Measurements from ENCODE around the gene RC3H1. TPM values are rescaled to one million over a fixed set of nuclear protein-coding genes. Genes with fewer than 3 reads are reported as not detected.

RC3H1 gene
- total and polyA plus RNA-seq, 5 donors from 2014 or later: 2.8 to 54.7 (median 5.9) TPM

DNA sequence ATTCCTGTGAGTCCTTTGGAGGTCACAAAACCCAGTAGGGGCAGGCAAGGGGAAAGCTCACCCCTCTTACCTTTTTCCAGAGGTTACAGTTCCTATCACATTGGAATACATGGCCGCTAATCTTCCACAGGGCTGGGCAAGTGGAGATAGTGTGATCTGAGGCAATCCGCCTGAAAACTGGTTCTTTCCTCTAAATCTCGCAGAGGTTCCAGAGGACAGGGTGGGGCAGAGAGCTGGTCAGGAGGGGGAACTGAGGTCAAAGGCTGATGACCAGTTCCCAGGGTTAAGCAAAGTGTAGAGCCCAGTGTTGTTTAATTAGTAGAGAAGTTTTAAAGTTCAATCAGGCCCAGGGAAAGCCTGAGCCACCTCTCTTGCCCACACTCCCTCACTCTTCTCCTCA lies 105.0 kb downstream of the RC3H1 start, which contains the start of gene SERPINC1:
SERPINC1 (minus strand) TSS at position 179 of the 400 bp plus-strand sequence; CDS start at position 111, 68 bp downstream.
- no peaks in the 10 kb centered on the region for H3K36me3 ChIP-seq (ENCODE audit: control insufficient read depth, insufficient read depth, low read length)
- DNase-seq (no peak), ATAC-seq (ENCODE audit: low read depth in 2 of 2) (no peak)
- Mint-ChIP-seq H3K27ac (peak within 1 kb of the TSS in 2 of 3 donors; percentile 19 to 82), H3K4me1 (peaks cover 0 to 2% (median under 1%) of the 10 kb centered on the region in 4 donors), H3K36me3 (no peaks in the 10 kb centered on the region), H3K9me3 (peaks cover 0 to under 1% (median 0%) of the 10 kb centered on the region in 7 donors), H3K4me3 (no peak within 1 kb of the TSS), H3K27me3 (peaks cover 13% of the 10 kb centered on the region)
- H3K9me3 ChIP-seq (ENCODE audit: control insufficient read depth in 2 of 2, low read length in 2 of 2): no peaks in the 10 kb centered on the region
- H3K4me3 ChIP-seq (ENCODE audit: low read depth, low read length): no peak within 1 kb of the TSS
- H3K4me1 ChIP-seq (ENCODE audit: control insufficient read depth, insufficient read depth, low read length, poor library complexity, severe bottlenecking): no peaks in the 10 kb centered on the region
- no peaks in the 10 kb centered on the region for H3K27me3 ChIP-seq (ENCODE audit: control insufficient read depth, insufficient read depth, low read length)
- H3K27ac ChIP-seq (ENCODE audit: insufficient read depth, low read length, poor library complexity, severe bottlenecking): no peak within 1 kb of the TSS

- Histone ChIP-seq H3K4me3 (ENCODE audit: low read depth, low read length) (no peak overlapping the region), H3K9me3 (ENCODE audit: control insufficient read depth in 2 of 2, low read length in 2 of 2) (no peaks in the 10 kb centered on the region), H3K27ac (ENCODE audit: insufficient read depth, low read length, poor library complexity, severe bottlenecking) (no peak overlapping the region), H3K36me3 (ENCODE audit: control insufficient read depth, insufficient read depth, low read length) (no peaks in the 10 kb centered on the region), H3K4me1 (ENCODE audit: control insufficient read depth, insufficient read depth, low read length, poor library complexity, severe bottlenecking) (no peaks in the 10 kb centered on the region), H3K27me3 (ENCODE audit: control insufficient read depth, insufficient read depth, low read length) (no peaks in the 10 kb centered on the region)
- peak overlapping the region in 1 of 3 donors; percentile 19 for H3K27ac Mint-ChIP-seq
- no peaks in the 10 kb centered on the region for H3K36me3 Mint-ChIP-seq
- H3K4me3 Mint-ChIP-seq: no peak overlapping the region
- H3K27me3 Mint-ChIP-seq: peaks cover 13% of the 10 kb centered on the region
- peaks cover 0 to 3% (median 0%) of the 10 kb centered on the region in 7 donors for H3K9me3 Mint-ChIP-seq
- ATAC-seq (ENCODE audit: low read depth in 2 of 2): no peak
- no peak for DNase-seq
- peaks cover 0 to 2% (median under 1%) of the 10 kb centered on the region in 4 donors for H3K4me1 Mint-ChIP-seq
Measured at GRCh38 chr1:173916667-173917066, 105.5 kb downstream of the RC3H1 start.

- Mint-ChIP-seq H3K36me3 (no peaks in the 10 kb centered on the region), H3K27ac (peak overlapping the region in 1 of 3 donors; percentile 16), H3K4me1 (peaks cover 0 to 2% (median under 1%) of the 10 kb centered on the region in 4 donors), H3K27me3 (peaks cover 10% of the 10 kb centered on the region), H3K9me3 (peaks cover 0 to 3% (median 0%) of the 10 kb centered on the region in 7 donors), H3K4me3 (no peak overlapping the region)
- H3K36me3 ChIP-seq (ENCODE audit: control insufficient read depth, insufficient read depth, low read length): no peaks in the 10 kb centered on the region
- no peaks in the 10 kb centered on the region for H3K4me1 ChIP-seq (ENCODE audit: control insufficient read depth, insufficient read depth, low read length, poor library complexity, severe bottlenecking)
- ATAC-seq (ENCODE audit: low read depth in 2 of 2): no peak
- H3K27ac ChIP-seq (ENCODE audit: insufficient read depth, low read length, poor library complexity, severe bottlenecking): no peak overlapping the region
- no peaks in the 10 kb centered on the region for H3K27me3 ChIP-seq (ENCODE audit: control insufficient read depth, insufficient read depth, low read length)
- no peak for DNase-seq
- H3K9me3 ChIP-seq (ENCODE audit: control insufficient read depth in 2 of 2, low read length in 2 of 2): no peaks in the 10 kb centered on the region
- no peak overlapping the region for H3K4me3 ChIP-seq (ENCODE audit: low read depth, low read length)
Measured at GRCh38 chr1:173915596-173915995, 106.6 kb downstream of the RC3H1 start.

GRCh38 chr1:173914366-173914871 lies 107.7 kb downstream of the RC3H1 start:
- Histone ChIP-seq H3K27ac (ENCODE audit: insufficient read depth, low read length, poor library complexity, severe bottlenecking) (no peak overlapping the region), H3K4me1 (ENCODE audit: control insufficient read depth, insufficient read depth, low read length, poor library complexity, severe bottlenecking) (no peaks in the 10 kb centered on the region), H3K9me3 (ENCODE audit: control insufficient read depth in 2 of 2, low read length in 2 of 2) (no peaks in the 10 kb centered on the region), H3K4me3 (ENCODE audit: low read depth, low read length) (no peak overlapping the region), H3K27me3 (ENCODE audit: control insufficient read depth, insufficient read depth, low read length) (no peaks in the 10 kb centered on the region), H3K36me3 (ENCODE audit: control insufficient read depth, insufficient read depth, low read length) (no peaks in the 10 kb centered on the region)
- peaks cover 0 to 3% (median 0%) of the 10 kb centered on the region in 7 donors for H3K9me3 Mint-ChIP-seq
- peaks cover 0 to 2% (median under 1%) of the 10 kb centered on the region in 4 donors for H3K4me1 Mint-ChIP-seq
- DNase-seq (peak in 1 of 3 donors; percentile 42), ATAC-seq (ENCODE audit: low read depth in 2 of 2) (no peak)
- H3K4me3 Mint-ChIP-seq: no peak overlapping the region
- peaks cover 10% of the 10 kb centered on the region for H3K27me3 Mint-ChIP-seq
- H3K36me3 Mint-ChIP-seq: peaks cover 7% of the 10 kb centered on the region
- no peak overlapping the region for H3K27ac Mint-ChIP-seq

GRCh38 chr1:173913111-173913510 lies 109.0 kb downstream of the RC3H1 start:
- Mint-ChIP-seq H3K4me3 (no peak overlapping the region), H3K27ac (no peak overlapping the region), H3K27me3 (peaks cover 10% of the 10 kb centered on the region), H3K36me3 (peaks cover 11% of the 10 kb centered on the region), H3K9me3 (peaks cover 0 to 3% (median 0%) of the 10 kb centered on the region in 7 donors), H3K4me1 (peaks cover 0 to 2% (median under 1%) of the 10 kb centered on the region in 4 donors)
- Histone ChIP-seq H3K27me3 (ENCODE audit: control insufficient read depth, insufficient read depth, low read length) (no peaks in the 10 kb centered on the region), H3K9me3 (ENCODE audit: control insufficient read depth in 2 of 2, low read length in 2 of 2) (no peaks in the 10 kb centered on the region), H3K27ac (ENCODE audit: insufficient read depth, low read length, poor library complexity, severe bottlenecking) (no peak overlapping the region), H3K4me1 (ENCODE audit: control insufficient read depth, insufficient read depth, low read length, poor library complexity, severe bottlenecking) (no peaks in the 10 kb centered on the region), H3K36me3 (ENCODE audit: control insufficient read depth, insufficient read depth, low read length) (no peaks in the 10 kb centered on the region), H3K4me3 (ENCODE audit: low read depth, low read length) (no peak overlapping the region)
- no peak for ATAC-seq (ENCODE audit: low read depth in 2 of 2)
- no peak for DNase-seq

DNA sequence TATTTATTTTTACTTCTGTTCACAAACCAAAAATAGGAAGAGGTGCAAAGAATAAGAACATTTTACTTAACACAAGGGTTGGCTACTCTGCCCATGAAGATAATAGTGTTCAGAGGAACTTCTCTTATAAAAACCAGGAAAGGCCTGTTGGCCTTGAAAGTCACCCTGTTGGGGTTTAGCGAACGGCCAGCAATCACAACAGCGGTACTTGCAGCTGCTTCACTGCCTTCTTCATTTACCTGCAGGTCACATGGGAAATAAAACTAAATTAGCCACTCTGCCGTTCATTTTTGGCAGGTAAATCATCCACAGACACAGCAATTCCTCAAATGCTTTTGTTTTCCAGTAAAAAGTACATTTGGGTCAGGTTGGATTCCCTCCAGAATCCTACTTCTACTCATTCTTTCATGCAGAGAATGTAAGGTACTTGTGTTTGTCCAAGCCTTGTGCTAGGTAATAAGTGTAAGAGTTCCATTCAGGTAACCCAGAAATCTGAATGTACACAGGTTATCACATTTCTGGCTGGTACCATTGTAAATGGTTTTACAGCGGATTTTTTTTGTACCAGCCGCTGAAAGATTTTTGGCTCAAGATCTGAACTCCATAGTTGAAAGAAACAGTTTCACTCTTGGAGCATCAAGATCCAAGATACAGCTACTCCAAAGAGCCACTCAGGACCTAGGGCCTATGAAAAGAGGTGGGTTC lies 118.2 kb downstream of the RC3H1 start:
- no peaks in the 10 kb centered on the region for H3K9me3 ChIP-seq (ENCODE audit: control insufficient read depth in 2 of 2, low read length in 2 of 2)

GRCh38 chr1:173900992-173901391 lies 121.2 kb downstream of the RC3H1 start:
- Mint-ChIP-seq H3K27ac (no peak overlapping the region), H3K4me3 (no peak overlapping the region), H3K4me1 (peaks cover 11 to 22% (median 16%) of the 10 kb centered on the region in 4 donors), H3K36me3 (peaks cover 17% of the 10 kb centered on the region), H3K27me3 (no peaks in the 10 kb centered on the region), H3K9me3 (peaks cover 0 to 2% (median 0%) of the 10 kb centered on the region in 7 donors)
- Histone ChIP-seq H3K27ac (ENCODE audit: insufficient read depth, low read length, poor library complexity, severe bottlenecking) (no peak overlapping the region), H3K9me3 (ENCODE audit: control insufficient read depth in 2 of 2, low read length in 2 of 2) (no peaks in the 10 kb centered on the region), H3K4me3 (ENCODE audit: low read depth, low read length) (no peak overlapping the region), H3K36me3 (ENCODE audit: control insufficient read depth, insufficient read depth, low read length) (no peaks in the 10 kb centered on the region), H3K27me3 (ENCODE audit: control insufficient read depth, insufficient read depth, low read length) (no peaks in the 10 kb centered on the region), H3K4me1 (ENCODE audit: control insufficient read depth, insufficient read depth, low read length, poor library complexity, severe bottlenecking) (no peaks in the 10 kb centered on the region)
- DNase-seq (no peak), ATAC-seq (ENCODE audit: low read depth in 2 of 2) (no peak)

More for the DNA sequence above, 118.2 kb downstream of the RC3H1 start:
- Mint-ChIP-seq H3K36me3 (peaks cover 29% of the 10 kb centered on the region), H3K4me1 (peaks cover 6 to 18% (median 13%) of the 10 kb centered on the region in 4 donors), H3K27me3 (no peaks in the 10 kb centered on the region), H3K27ac (peak overlapping the region in 1 of 3 donors; percentile 62), H3K9me3 (peaks cover 0 to 2% (median 0%) of the 10 kb centered on the region in 7 donors), H3K4me3 (no peak overlapping the region)
- Histone ChIP-seq H3K4me3 (ENCODE audit: low read depth, low read length) (no peak overlapping the region), H3K36me3 (ENCODE audit: control insufficient read depth, insufficient read depth, low read length) (no peaks in the 10 kb centered on the region), H3K4me1 (ENCODE audit: control insufficient read depth, insufficient read depth, low read length, poor library complexity, severe bottlenecking) (no peaks in the 10 kb centered on the region), H3K27ac (ENCODE audit: insufficient read depth, low read length, poor library complexity, severe bottlenecking) (no peak overlapping the region), H3K27me3 (ENCODE audit: control insufficient read depth, insufficient read depth, low read length) (no peaks in the 10 kb centered on the region)
- no peak for DNase-seq
- no peak for ATAC-seq (ENCODE audit: low read depth in 2 of 2)
